Measurements from ENCODE around the gene SHMT1.
A peak's percentile ranks its signal among the peaks of the same experiment; 100 is the strongest.
"Not testable (repeated sequence)": the region's sequence is repeated elsewhere in the genome, so short reads cannot be mapped to it uniquely, and the experiment has no call there.

Gene SHMT1

GRCh38 chr17:18378205-18378505 lies 14.8 kb upstream of the SHMT1 start:
- no peak for DNase-seq (ENCODE audit: low spot score)

- no peak for DNase-seq (ENCODE audit: low spot score)
Observed at GRCh38 chr17:18377437-18378204, 14.3 kb upstream of the SHMT1 start, which contains the start of gene EVPLL. Gene EVPLL (plus strand): TSS chr17:18377778. CDS start chr17:18380938, 3,160 bp downstream.

- DNase-seq (ENCODE audit: low spot score) = no peak
Observed at GRCh38 chr17:18374216-18374615, 10.9 kb upstream of the SHMT1 start.

DNA sequence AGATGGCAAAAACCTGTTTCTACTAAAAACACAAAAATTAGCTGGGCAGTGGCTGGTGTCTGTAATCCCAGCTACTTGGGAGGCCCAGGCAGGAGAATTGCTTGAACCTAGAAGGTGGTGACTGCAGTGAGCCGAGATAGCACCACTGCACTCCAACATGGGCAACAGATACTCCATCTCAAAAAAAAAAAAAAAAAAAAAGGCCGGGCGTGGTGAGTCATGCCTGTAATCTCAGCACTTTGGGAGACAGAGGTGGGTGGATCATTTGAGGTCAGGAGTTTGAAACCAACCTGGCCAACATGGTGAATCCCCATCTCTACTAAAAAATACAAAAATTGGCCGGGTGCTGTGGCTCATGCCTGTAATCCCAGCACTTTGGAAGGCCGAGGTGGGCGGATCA lies 9.8 kb upstream of the SHMT1 start:
- DNase-seq (ENCODE audit: low spot score) = not testable (repeated sequence)

- DNase-seq (ENCODE audit: low spot score) = no peak
Observed at GRCh38 chr17:18371455-18371854, 8.1 kb upstream of the SHMT1 start.

DNA sequence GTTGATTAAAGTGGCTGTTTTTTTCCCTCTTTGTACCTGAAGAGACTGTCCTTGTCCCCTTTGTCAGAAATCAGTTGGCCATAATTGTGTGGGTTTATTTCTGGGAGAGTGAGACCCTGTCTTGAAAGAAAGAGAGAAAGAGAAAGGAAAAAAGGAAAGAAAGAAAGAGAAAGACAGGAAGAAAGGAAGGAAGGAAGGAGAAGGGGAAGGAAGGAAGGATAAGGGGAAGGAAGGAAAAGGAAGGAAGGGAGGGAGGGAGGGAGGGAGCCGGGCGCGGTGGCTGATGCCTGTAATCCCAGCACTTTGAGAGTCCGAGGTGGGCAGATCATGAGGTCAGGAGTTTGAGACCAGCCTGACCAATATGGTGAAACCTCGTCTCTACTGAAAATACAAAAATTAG lies 7.4 kb upstream of the SHMT1 start:
- no peak for DNase-seq (ENCODE audit: low spot score)

GRCh38 chr17:18368946-18369345 lies 5.6 kb upstream of the SHMT1 start:
- no peak for DNase-seq (ENCODE audit: low spot score)

DNA sequence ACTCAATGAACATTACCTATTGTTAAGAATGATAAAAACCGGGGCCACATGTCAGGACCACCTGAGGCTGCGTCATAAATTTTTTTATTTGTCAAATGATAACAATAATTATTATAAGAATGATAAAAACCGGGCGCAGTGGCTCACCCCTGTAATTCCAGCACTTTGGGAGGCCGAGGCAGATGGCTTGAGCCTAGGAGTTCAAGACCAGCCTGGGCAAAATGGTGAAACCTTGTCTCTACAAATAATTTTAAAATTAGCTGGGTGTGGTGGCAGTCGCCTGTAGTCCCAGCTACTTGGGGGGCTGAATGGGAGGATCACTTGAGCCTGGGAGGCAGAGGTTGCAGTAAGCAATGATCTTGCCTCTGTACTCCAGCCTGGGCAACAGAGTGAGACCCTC lies 816 bp upstream of the SHMT1 start:
- DNase-seq (ENCODE audit: low spot score) = no peak

DNA sequence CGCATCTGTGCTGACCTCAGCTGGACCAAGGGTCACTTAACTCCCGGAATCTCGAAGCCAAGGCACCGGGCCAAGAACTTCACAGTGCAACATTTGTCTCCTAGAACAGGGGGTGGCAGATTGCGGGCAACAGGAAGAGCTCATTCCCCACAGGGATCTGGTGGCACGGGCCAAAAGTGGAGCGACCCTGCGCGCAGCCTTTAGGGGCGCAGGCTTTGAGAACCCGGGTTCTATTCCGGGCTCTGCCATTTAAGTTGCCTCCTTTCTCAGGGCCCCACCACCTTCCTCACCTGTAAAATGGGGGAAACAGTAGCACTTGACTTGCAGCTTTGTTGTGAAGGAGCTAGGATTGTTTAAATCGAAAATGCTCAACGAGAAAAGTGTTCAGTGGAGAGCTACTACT lies 651 bp downstream of the SHMT1 start:
- peak; percentile 32 for DNase-seq (ENCODE audit: low spot score)

DNA sequence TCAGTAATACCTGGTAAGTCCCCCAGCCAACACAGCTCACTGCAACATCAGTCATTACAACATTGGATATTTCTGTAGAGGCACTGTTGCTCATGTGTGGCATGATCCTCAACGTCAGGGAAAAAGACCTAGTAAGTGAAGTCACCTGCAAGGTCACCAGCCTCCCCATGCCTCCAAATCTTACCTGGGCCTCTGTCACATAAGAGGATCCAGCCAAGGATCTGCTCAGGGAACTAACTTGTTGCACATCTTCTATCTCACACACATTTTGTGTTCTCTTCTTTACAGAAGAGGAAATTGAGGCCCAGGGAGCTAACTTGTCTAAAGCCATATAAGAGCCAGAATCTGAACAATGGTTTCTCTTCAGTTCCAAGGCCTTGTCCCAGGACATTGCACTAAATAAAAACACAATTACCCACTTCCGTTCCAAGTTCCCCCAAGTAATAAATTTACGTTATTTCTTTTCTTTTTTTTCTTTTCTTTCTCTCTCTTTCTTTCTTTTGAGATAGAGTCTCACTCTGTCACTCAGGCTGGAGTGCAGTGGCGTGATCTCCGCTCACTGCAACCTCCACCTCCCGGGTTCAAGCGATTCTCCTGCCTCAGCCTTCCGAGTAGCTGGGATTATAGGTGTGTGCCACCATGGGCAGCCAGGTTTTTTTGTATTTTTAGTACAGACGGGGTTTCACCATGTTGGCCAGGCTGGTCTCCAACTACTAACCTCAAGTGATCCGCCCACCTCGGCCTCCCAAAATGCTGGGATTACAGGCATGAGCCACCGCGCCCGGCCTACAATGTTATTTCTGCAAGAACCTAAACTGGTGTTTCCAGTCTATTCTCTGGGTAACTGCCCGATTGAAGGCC lies 1.3 kb downstream of the SHMT1 start:
- no peak for DNase-seq (ENCODE audit: low spot score)

DNA sequence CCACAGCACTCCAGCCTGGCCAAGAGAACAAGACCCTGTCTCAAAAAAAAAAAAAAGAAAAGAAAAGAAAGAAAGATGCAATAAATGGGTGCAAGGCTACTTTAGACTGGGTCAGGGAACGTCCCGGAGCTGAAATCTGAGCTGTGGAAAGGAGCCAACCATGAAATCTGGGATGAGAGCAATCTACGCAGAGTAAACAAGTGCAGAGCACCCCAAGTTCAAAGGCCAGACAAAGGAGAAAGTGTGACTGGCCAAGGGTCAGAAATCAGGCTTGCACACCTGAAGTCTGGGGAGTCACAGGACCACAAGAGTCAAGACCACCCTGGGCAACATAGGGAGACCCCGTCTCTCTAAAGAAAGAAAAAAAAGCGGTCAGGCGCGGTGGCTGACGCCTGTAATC lies 2.8 kb downstream of the SHMT1 start:
- no peak for DNase-seq (ENCODE audit: low spot score)

DNA sequence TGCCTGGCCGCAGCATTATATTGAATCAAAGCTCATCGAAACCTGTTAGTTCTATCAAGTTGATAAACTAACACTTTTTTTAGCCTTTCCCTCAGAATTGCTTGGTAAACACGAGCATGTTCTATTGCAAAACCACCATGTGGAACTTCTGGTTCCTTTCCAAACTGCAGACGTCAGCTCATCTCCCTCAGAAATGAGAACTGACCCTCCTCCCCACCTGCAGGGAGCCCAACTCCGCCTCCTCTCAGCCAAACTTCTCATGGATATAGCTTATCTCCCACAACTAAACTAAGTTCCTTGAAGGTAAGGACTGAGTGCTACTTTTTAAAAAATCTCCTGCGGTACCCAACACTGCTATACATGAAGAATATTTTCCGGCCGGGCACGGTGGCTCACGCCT lies 6.7 kb downstream of the SHMT1 start:
- no peak for DNase-seq (ENCODE audit: low spot score)

GRCh38 chr17:18353541-18353940 lies 9.8 kb downstream of the SHMT1 start:
- no peak for DNase-seq (ENCODE audit: low spot score)

DNA sequence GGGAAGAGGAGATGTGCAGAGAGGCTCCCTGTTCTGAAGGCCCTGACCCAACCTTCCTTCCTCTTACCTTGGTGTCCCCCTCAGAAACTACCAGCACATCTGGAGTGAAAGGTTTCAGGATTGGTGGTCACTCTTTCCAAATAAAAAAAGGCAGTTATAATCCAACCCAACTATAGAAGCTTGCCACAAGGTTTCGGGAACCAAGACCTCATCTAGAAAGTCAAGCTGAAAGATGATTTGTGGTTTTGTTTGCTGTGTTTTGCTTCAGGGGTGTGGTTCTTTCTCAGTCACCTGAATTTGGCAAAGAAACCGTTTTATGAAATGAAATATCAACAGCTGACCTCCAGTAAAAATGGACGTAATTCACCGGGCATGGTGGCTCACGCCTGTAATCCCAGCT lies 19.3 kb downstream of the SHMT1 start:
- no peak for DNase-seq (ENCODE audit: low spot score)

- DNase-seq (ENCODE audit: low spot score) = no peak
Observed at GRCh38 chr17:18339933-18340332, 23.4 kb downstream of the SHMT1 start.

DNA sequence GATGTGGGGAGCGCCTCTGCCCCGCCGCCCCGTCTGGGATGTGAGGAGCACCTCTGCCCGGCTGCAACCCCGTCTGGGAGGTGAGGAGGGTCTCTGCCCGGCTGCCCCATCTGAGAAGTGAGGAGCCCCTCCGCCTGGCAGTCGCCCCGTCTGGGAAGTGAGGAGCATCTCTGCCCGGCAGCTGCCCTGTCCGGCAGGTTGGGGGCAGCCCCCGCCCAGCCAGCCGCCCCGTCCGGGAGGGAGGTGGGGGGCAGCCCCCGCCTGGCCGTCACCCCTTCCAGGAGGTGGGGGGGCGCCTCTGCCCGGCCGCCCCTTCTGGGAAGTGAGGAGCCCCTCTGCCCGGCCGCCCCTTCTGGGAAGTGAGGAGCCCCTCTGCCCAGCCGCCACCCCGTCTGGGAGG lies 25.2 kb downstream of the SHMT1 start:
- DNase-seq (ENCODE audit: low spot score) = not testable (repeated sequence)

GRCh38 chr17:18332909-18333489 lies 30.4 kb downstream of the SHMT1 start:
- DNase-seq (ENCODE audit: low spot score) = no peak

DNA sequence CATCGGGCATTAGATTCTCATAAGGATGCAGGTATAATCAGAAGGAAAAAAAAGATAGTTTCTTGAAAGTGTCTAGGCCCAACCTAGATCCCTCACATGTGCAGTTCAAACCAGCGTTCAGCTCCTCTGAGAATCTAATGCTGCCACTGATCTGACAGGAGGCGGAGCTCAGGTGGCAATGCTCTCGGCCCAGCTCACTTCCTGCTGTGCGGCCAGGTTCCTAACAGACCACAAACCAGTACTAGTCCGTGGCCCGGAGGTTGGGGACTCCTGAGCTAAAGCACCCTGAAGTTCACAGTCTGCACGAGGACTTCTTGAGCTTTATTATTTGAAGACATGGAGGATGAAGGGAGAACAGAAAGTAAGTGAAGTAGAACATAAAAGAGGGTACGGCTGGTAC lies 31.5 kb downstream of the SHMT1 start:
- DNase-seq (ENCODE audit: low spot score) = no peak

- DNase-seq (ENCODE audit: low spot score) = no peak
Observed at GRCh38 chr17:18328643-18329204, 34.6 kb downstream of the SHMT1 start.

DNA sequence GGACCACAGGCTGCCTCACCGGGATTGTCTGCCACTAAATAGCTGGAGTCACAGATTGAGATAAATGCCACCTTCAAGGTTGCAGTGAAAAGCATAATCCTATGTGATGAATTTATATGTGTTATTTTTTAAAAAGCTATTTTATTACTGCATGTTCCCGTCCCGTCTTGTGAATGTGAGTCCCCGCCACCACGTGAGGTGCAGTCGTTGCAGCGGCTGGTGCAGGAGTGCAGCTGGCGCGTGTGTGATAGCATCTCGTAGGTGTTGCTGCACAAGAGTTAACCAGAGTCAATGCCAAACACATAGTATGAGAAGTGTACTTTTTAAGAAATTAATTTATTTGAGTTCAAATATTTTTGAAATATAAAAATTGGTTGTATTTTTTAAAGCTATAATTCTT lies 35.8 kb downstream of the SHMT1 start:
- no peak for DNase-seq (ENCODE audit: low spot score)

DNA sequence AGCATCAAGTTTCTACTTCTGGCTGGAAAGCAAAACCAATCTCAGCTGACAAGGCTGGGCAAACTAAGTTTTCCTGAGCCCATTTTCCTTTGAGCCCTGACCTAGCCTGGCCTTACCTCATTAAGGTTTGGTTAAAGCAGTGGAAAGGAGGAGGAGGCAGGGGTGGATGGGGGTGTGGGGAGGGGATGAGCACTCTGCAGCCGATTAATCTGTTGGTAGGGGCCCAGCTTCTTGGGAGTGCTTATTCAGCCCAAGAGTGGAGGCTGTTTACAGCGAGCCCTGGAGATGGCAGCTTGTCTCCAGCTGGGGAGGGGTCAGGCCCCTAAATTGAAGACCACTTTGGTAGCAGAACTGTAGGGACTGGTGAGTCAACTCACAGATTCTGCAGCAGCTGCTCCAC lies 36.3 kb downstream of the SHMT1 start:
- DNase-seq (ENCODE audit: low spot score) = no peak

DNA sequence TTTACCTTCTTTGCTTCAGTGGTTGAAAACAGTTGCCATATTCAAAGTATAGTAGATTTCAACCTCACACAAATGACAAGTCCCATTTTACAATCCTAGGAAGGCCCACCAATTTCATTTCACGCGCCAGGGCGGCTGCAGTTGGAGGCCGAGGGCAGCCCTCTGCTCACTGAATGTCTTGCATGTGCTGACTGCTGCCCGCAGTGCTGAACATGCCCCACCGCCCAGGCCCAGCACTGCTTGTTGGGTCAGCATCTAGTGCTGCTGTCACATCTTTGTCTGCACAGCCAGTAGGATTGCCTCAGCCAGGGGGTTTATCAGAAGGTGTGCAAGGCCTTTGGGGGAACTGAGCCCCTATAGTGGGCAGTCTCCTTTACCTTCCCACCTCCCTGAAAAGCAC lies 36.8 kb downstream of the SHMT1 start:
- DNase-seq (ENCODE audit: low spot score) = no peak

- DNase-seq (ENCODE audit: low spot score) = no peak
Observed at GRCh38 chr17:18326039-18326438, 37.3 kb downstream of the SHMT1 start.

Measured in LoVo (cell line).